ENCODE results near the gene SMIM33.
"Not testable (repeated sequence)": the region's sequence is repeated elsewhere in the genome, so short reads cannot be mapped to it uniquely, and the experiment has no call there.

SMIM33 gene

GRCh38 chr5:139513434-139513833 is 42.6 kb downstream of the SMIM33 start:
- H3K36me3 ChIP-seq (replicated peaks); H3K9me3 ChIP-seq; in situ Hi-C loops (cut with MboI; ENCODE audit: low sequenced_read_pairs); H3K27me3 ChIP-seq (ENCODE audit: low read depth); H3K4me3 ChIP-seq; H3K4me1 ChIP-seq: not testable (repeated sequence)
- peak; percentile 44 to 78 for DNase-seq (ENCODE audit: low spot score in 2 of 2)

GRCh38 chr5:139513852-139514485 is 43.2 kb downstream of the SMIM33 start:
- no peaks in the 10 kb centered on the region for H3K36me3 ChIP-seq (replicated peaks)
- H3K4me1 ChIP-seq: peaks cover 9% of the 10 kb centered on the region
- H3K27me3 ChIP-seq (ENCODE audit: low read depth): no peaks in the 10 kb centered on the region
- in situ Hi-C loops (cut with MboI; ENCODE audit: low sequenced_read_pairs): no loop called here
- H3K4me3 ChIP-seq: no peak overlapping the region
- DNase-seq (ENCODE audit: low spot score in 2 of 2): no peak
- H3K9me3 ChIP-seq: no peaks in the 10 kb centered on the region; the same call in 1 of the 2 replicates

DNA sequence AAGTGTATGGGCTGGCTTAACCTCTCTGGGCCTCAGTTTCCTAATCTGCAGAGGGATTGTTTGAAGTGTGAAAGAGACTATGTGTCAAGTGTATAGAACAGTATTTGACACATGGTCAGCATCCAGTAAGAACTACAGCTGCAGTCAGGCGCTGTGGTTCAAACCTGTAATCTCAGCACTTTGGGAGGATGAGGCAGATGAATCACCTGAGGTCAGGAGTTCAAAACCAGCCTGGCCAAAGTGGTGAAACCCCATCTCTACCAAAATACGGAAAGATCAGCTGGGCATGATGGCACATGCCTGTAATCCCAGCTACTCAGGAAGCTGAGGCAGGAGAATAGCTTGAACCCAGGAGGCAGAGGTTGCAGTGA is 43.7 kb downstream of the SMIM33 start:
- no peak overlapping the region for H3K4me3 ChIP-seq
- no peaks in the 10 kb centered on the region for H3K36me3 ChIP-seq (replicated peaks)
- in situ Hi-C loops (cut with MboI; ENCODE audit: low sequenced_read_pairs): no loop called here
- peaks cover 9% of the 10 kb centered on the region for H3K4me1 ChIP-seq
- DNase-seq (ENCODE audit: low spot score in 2 of 2): no peak
- no peaks in the 10 kb centered on the region; the same call in 1 of the 2 replicates for H3K9me3 ChIP-seq
- H3K27me3 ChIP-seq (ENCODE audit: low read depth): no peaks in the 10 kb centered on the region

GRCh38 chr5:139517683-139518564 is 47.1 kb downstream of the SMIM33 start:
- Histone ChIP-seq H3K36me3 (replicated peaks) (no peaks in the 10 kb centered on the region), H3K27me3 (ENCODE audit: low read depth) (no peaks in the 10 kb centered on the region), H3K4me1 (peaks cover 9% of the 10 kb centered on the region), H3K4me3 (peak overlapping the region; percentile 31), H3K9me3 (no peaks in the 10 kb centered on the region; the same call in 1 of the 2 replicates)
- in situ Hi-C loops (cut with MboI; ENCODE audit: low sequenced_read_pairs): loop anchor here (5.0 kb wide), 1 partner anchor 96 kb away; no protein-coding TSS in a partner anchor
- peak; percentile 79 to 93 for DNase-seq (ENCODE audit: low spot score in 2 of 2)

Data from HAP-1 (cell line).